Measurements from ENCODE around the gene ADARB1. TPM values are rescaled to one million over a fixed set of nuclear protein-coding genes. Genes with fewer than 3 reads are reported as not detected.

Gene ADARB1
- total and polyA plus RNA-seq, 9 donors: 6.0 to 23.7 (median 16.3) TPM

DNA sequence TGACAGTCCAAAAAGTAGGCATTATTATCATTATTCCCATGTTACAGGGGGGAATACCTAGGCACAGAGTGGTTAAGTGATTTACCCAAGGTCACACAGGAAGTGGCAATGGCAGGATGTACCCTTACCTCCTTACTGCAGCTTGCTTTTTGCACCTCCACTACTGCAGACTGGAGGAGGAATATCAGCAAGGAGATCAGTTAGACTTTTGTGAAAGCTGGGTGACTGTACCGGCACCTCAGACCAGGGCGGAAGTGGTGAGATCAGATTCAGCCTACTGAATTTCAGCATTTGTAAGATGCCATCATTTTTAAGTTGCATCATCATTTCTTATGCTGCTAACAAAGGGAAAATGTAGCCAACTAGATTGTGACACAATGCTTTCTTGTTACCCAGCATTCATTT, 4.5 kb downstream of the ADARB1 start:
- H3K4me1 ChIP-seq (ENCODE audit: insufficient read depth): peaks cover 3% of the 10 kb centered on the region
- DNase-seq: no peak
- no peak overlapping the region for H3K27ac ChIP-seq
- H3K27me3 ChIP-seq: no peaks in the 10 kb centered on the region
- H3K36me3 ChIP-seq: no peaks in the 10 kb centered on the region
- H3K4me3 ChIP-seq: no peak overlapping the region
- H3K9me3 ChIP-seq: no peaks in the 10 kb centered on the region
- TF ChIP-seq EP300 (IDR thresholded peaks at IDR 0.05) (no peak), POLR2A (IDR thresholded peaks at IDR 0.05) (no peak), CTCF (IDR thresholded peaks at IDR 0.05) (no peak)
- WGBS, 3 donors: 93 to 98% (median 94%) methylated on average over 2 of the region's 2 CpGs
- intact Hi-C loops (cut with DNase I): loop anchor here in 2 of 4 donors (10.0 kb wide), 2 partner anchors 46 to 56 kb away; no protein-coding TSS in a partner anchor

GRCh38 chr21:45079351-45079750, 5.0 kb downstream of the ADARB1 start:
- Histone ChIP-seq H3K36me3 (no peaks in the 10 kb centered on the region), H3K4me3 (no peak overlapping the region), H3K27ac (no peak overlapping the region), H3K4me1 (ENCODE audit: insufficient read depth) (peaks cover 3% of the 10 kb centered on the region), H3K9me3 (no peaks in the 10 kb centered on the region), H3K27me3 (no peaks in the 10 kb centered on the region)
- intact Hi-C loops (cut with DNase I): loop anchor here in 2 of 4 donors (10.0 kb wide), 2 partner anchors 45 to 55 kb away; no protein-coding TSS in a partner anchor
- DNase-seq: no peak
- TF ChIP-seq CTCF (IDR thresholded peaks at IDR 0.05) (no peak), EP300 (IDR thresholded peaks at IDR 0.05) (no peak), POLR2A (IDR thresholded peaks at IDR 0.05) (no peak)
- WGBS, 3 donors: 78 to 90% (median 79%) methylated on average over 2 of the region's 2 CpGs

GRCh38 chr21:45080232-45080631, 5.9 kb downstream of the ADARB1 start:
- no peaks in the 10 kb centered on the region for H3K9me3 ChIP-seq
- 60 to 77% (median 76%) methylated on average over 5 of the region's 5 CpGs for WGBS, 3 donors
- no peak overlapping the region for H3K27ac ChIP-seq
- intact Hi-C loops (cut with DNase I): no loop called here
- no peak for DNase-seq
- H3K27me3 ChIP-seq: no peaks in the 10 kb centered on the region
- peaks cover 3% of the 10 kb centered on the region for H3K4me1 ChIP-seq (ENCODE audit: insufficient read depth)
- H3K36me3 ChIP-seq: no peaks in the 10 kb centered on the region
- TF ChIP-seq CTCF (IDR thresholded peaks at IDR 0.05) (no peak), EP300 (IDR thresholded peaks at IDR 0.05) (no peak), POLR2A (IDR thresholded peaks at IDR 0.05) (no peak)
- no peak overlapping the region for H3K4me3 ChIP-seq

DNA sequence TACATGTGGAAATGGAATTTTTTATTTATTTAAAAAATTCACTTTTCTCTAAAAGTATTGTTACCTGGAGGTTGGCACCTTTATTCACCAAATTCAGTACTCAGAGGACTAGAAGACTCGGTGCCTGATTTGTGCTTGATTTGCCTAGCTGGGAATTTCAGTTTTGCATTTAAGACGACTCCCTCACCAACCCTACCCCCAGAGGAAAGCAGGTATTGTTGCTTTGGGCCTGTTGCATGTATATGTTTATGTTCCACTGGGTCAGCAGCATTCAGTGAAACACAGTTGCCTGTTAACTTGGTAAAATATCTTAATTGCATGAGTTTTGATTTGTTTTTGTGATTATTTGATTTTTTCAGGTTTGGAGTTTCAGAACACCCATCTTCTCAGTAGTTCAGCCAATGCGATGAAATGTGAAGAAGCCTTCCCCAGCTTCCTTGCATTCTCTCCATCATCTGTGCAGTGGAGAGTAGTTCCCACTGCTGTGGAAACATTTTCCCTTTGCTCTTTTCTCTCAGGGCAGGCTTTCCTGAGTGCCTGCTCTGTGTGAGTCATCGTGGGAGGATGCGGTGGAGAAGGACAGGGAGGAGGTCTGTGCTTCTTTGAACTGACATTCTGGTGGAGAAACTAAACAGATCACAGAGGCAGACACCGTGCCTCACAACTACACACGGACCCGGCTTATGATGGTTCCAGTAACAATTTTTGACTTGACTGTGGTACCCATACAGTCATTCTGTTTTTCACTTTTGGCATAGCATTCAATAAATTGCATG, 6.4 kb downstream of the ADARB1 start:
- no peak overlapping the region for H3K4me3 ChIP-seq
- H3K36me3 ChIP-seq: no peaks in the 10 kb centered on the region
- no peaks in the 10 kb centered on the region for H3K27me3 ChIP-seq
- no peaks in the 10 kb centered on the region for H3K4me1 ChIP-seq (ENCODE audit: insufficient read depth)
- no peaks in the 10 kb centered on the region for H3K9me3 ChIP-seq
- WGBS, 3 donors: 46 to 56% (median 53%) methylated on average over 8 of the region's 8 CpGs
- DNase-seq: no peak
- intact Hi-C loops (cut with DNase I): no loop called here
- no peak for TF ChIP-seq POLR2A (IDR thresholded peaks at IDR 0.05)
- TF ChIP-seq CTCF (IDR thresholded peaks at IDR 0.05): no peak
- no peak for TF ChIP-seq EP300 (IDR thresholded peaks at IDR 0.05)
- H3K27ac ChIP-seq: no peak overlapping the region

Data from ovary (tissue), 9 donors.